Measurements from ENCODE around the gene FGF14. TPM values are rescaled to one million over a fixed set of nuclear protein-coding genes. Genes with fewer than 3 reads are reported as not detected.

The FGF14 gene
- total RNA-seq, 1 donor from 2014 or later = 2.9 TPM

DNA sequence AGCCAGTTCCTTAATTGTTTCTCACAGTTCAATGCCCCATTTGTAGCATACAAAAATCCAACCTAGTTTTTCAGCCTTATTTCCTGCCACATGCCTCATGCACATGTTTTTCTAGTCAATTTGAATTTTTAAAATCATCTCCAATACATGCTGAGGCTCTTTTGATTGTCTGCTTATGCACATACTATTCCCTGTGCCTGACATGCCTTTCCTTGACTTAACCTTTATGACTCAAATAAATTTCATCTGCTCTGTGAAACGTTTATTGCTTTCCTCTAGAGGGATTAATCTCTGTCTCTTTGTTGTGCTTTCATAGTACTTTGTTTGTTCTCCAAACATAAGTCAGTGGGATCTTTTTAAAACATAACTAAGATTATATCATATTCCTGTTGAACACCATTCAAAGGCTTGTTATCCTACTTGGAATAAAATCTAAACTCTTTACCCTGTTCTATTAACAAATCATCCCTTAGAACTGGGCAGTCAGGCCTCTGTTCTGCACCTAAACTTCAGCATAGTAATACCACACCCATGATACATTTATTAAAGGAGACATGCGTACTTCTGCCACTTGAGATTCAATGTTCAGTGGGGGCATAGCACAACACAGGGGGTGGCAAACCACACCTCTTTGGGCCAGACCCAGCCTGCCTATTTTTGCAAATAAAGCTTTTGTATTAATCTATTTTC is 346.6 kb downstream of the FGF14 start:
- H3K9me3 ChIP-seq (replicated peaks) = peaks cover 42% of the 10 kb centered on the region
- TF ChIP-seq, protein P1, sequence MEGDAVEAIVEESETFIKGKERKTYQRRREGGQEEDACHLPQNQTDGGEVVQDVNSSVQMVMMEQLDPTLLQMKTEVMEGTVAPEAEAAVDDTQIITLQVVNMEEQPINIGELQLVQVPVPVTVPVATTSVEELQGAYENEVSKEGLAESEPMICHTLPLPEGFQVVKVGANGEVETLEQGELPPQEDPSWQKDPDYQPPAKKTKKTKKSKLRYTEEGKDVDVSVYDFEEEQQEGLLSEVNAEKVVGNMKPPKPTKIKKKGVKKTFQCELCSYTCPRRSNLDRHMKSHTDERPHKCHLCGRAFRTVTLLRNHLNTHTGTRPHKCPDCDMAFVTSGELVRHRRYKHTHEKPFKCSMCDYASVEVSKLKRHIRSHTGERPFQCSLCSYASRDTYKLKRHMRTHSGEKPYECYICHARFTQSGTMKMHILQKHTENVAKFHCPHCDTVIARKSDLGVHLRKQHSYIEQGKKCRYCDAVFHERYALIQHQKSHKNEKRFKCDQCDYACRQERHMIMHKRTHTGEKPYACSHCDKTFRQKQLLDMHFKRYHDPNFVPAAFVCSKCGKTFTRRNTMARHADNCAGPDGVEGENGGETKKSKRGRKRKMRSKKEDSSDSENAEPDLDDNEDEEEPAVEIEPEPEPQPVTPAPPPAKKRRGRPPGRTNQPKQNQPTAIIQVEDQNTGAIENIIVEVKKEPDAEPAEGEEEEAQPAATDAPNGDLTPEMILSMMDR (IDR thresholded peaks at IDR 0.05; ENCODE audit: borderline replicate concordance) = no peak
- no peaks in the 10 kb centered on the region for H3K36me3 ChIP-seq
- no peak for DNase-seq
- no peak overlapping the region for H3K4me3 ChIP-seq
- no peaks in the 10 kb centered on the region for H3K4me1 ChIP-seq
- H3K27me3 ChIP-seq (ENCODE audit: low read depth) = no peaks in the 10 kb centered on the region
- H3K27ac ChIP-seq (replicated peaks) = no peak overlapping the region
- intact Hi-C loops (cut with micrococcal nuclease) = no loop called here

DNA sequence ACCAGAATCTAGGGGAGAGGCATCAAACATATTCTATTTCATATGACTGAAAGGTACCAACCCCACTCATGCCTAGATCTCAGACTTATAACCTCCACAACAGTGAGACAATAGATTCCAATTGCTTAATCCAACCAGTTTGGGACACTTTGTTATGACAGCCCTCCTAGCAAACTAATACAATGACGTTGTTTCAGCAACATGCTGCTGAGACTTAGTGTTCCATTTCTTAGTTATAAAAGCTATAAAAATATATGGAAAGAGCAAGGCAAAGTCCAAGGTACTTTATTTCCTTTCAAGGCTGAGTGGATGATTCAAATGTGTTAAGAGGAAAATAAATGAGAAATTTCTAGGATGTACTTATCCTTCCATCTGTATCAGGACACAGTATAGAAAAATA is 352.0 kb downstream of the FGF14 start:
- TF ChIP-seq, protein P1 (IDR thresholded peaks at IDR 0.05; ENCODE audit: borderline replicate concordance) = no peak
- Histone ChIP-seq H3K27ac (replicated peaks) (no peak overlapping the region), H3K4me3 (no peak overlapping the region), H3K9me3 (replicated peaks) (peaks cover 42% of the 10 kb centered on the region), H3K36me3 (no peaks in the 10 kb centered on the region), H3K4me1 (no peaks in the 10 kb centered on the region), H3K27me3 (ENCODE audit: low read depth) (no peaks in the 10 kb centered on the region)
- DNase-seq = no peak
- intact Hi-C loops (cut with micrococcal nuclease) = no loop called here

DNA sequence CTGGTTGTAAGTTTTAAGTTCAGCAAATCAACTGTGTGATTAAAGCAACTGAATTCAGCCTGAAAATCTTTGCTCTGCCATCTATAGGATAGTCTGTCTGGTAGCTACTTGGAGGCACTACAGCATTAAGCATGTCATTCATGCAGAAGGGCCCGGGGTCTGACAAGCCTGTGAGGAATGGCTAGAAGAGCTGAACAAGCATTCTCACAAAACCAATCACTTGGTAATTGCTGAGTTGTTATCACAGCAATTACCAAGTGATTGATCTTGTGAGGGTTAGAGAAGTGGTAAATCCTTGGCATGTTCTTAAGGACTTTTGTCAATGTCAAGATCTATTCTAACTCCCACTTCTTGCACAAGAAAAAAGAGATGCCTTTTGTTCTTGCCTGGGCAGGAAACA is 356.1 kb downstream of the FGF14 start:
- Histone ChIP-seq H3K4me1 (no peaks in the 10 kb centered on the region), H3K4me3 (no peak overlapping the region), H3K36me3 (no peaks in the 10 kb centered on the region), H3K27me3 (ENCODE audit: low read depth) (no peaks in the 10 kb centered on the region), H3K9me3 (replicated peaks) (peaks cover 4% of the 10 kb centered on the region), H3K27ac (replicated peaks) (no peak overlapping the region)
- intact Hi-C loops (cut with micrococcal nuclease) = no loop called here
- TF ChIP-seq, protein P1 (IDR thresholded peaks at IDR 0.05; ENCODE audit: borderline replicate concordance) = no peak
- DNase-seq = no peak

DNA sequence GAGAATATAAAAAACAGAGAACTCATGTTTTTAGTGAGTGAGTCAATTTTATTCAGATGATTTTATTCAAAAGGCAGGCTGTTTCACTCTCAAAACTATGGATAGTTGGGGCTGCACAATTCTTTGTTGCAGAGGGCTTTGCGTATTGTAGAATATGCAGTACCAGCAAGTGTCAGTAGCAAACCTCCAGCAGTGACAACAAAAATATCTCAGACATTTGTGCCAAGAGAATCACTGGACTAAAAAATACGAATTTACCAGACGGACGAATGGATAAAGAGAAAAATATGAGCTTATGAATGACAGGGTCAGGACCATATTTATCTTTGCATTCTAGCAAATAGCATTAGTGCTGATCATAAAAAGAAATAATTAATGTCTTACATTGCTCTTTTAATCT is 359.1 kb downstream of the FGF14 start:
- no peaks in the 10 kb centered on the region for H3K27me3 ChIP-seq (ENCODE audit: low read depth)
- H3K9me3 ChIP-seq (replicated peaks) = no peaks in the 10 kb centered on the region
- TF ChIP-seq, protein P1 (IDR thresholded peaks at IDR 0.05; ENCODE audit: borderline replicate concordance) = no peak
- no peaks in the 10 kb centered on the region for H3K4me1 ChIP-seq
- no peak for DNase-seq
- H3K27ac ChIP-seq (replicated peaks) = no peak overlapping the region
- intact Hi-C loops (cut with micrococcal nuclease) = no loop called here
- H3K4me3 ChIP-seq = no peak overlapping the region
- no peaks in the 10 kb centered on the region for H3K36me3 ChIP-seq

DNA sequence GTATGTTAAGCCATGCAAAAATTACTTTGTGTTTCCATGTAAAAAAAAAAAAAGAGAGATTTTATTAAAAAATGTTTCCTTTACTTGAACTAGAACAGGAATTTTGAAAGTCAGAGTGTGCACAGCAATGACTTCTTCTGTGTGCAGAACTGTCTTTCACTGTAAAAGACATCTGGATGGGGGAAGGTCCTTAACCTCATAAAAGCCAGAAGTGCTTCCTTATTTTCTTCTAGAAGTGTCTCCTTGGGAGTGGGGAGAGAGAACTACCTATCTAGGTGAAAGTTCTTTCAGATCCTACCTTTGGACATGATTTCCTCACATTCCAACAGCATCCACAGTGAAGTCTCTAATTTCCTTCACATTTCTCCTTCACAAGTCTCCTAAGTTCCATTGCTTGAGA is 360.3 kb downstream of the FGF14 start:
- intact Hi-C loops (cut with micrococcal nuclease) = no loop called here
- no peaks in the 10 kb centered on the region for H3K9me3 ChIP-seq (replicated peaks)
- H3K4me1 ChIP-seq = no peaks in the 10 kb centered on the region
- no peak overlapping the region for H3K4me3 ChIP-seq
- TF ChIP-seq, protein P1 (IDR thresholded peaks at IDR 0.05; ENCODE audit: borderline replicate concordance) = no peak
- no peak overlapping the region for H3K27ac ChIP-seq (replicated peaks)
- DNase-seq = no peak
- H3K27me3 ChIP-seq (ENCODE audit: low read depth) = no peaks in the 10 kb centered on the region
- H3K36me3 ChIP-seq = no peaks in the 10 kb centered on the region
